ENCODE measurements around the gene VSTM2L. TPM values are rescaled to one million over a fixed set of nuclear protein-coding genes. Genes with fewer than 3 reads are reported as not detected.

VSTM2L gene
- total and polyA plus RNA-seq, 2 donors (not counting 3 experiments of a cell fraction or from before 2014, with no cell fraction given), result 0.18 TPM; not detected in 1

GRCh38 chr20:37983286-37983685 lies 80.4 kb downstream of the VSTM2L start:
- Histone ChIP-seq H2AFZ (ENCODE audit: low read depth, low read length) (no peak overlapping the region), H3K27me3 (ENCODE audit: control insufficient read depth in 2 of 2, insufficient read depth in 2 of 2, low read length in 2 of 2) (no peaks in the 10 kb centered on the region), H3K9me3 (replicated peaks; ENCODE audit: control insufficient read depth, insufficient read depth, low read length) (no peaks in the 10 kb centered on the region), H3K4me3 (replicated peaks in 1 of 3; ENCODE audit: insufficient read depth in 1 of 3, low read depth in 1 of 3, low read length in 3 of 3) (no peak overlapping the region), H3K4me2 (ENCODE audit: insufficient read depth, low read length) (no peak overlapping the region), H3K9ac (replicated peaks; ENCODE audit: extremely low read depth, insufficient read depth, low read length) (no peak overlapping the region), H3K4me1 (ENCODE audit: control insufficient read depth, extremely low read depth, insufficient read depth, low read length) (no peaks in the 10 kb centered on the region), H4K20me1 (replicated peaks; ENCODE audit: control insufficient read depth, extremely low read depth, insufficient read depth, low read length) (no peaks in the 10 kb centered on the region), H3K79me2 (ENCODE audit: control insufficient read depth, insufficient read depth, low read length) (no peaks in the 10 kb centered on the region), H3K9me1 (replicated peaks; ENCODE audit: control insufficient read depth, extremely low read depth, insufficient read depth, low read length) (no peaks in the 10 kb centered on the region), H3K27ac (ENCODE audit: insufficient read depth, low read depth, low read length) (no peak overlapping the region), H3K36me3 (ENCODE audit: control insufficient read depth in 2 of 2, extremely low read depth in 1 of 2, insufficient read depth in 2 of 2, low read length in 2 of 2) (no peaks in the 10 kb centered on the region)
- intact Hi-C loops (cut with micrococcal nuclease), result no loop called here
- dilution Hi-C loops (cut with MboI; ENCODE audit: extremely low pct_ligation_motif_present, low sequenced_read_pairs), result no loop called here
- DNase-seq (ENCODE audit: low read depth, low spot score) (no peak), FAIRE-seq (no peak)
- POLR2A ChIA-PET, result no interaction called here
- TF ChIP-seq POLR2AphosphoS5 (IDR thresholded peaks at IDR 0.05; ENCODE audit: insufficient read depth, low read depth, low read length) (no peak), EZH2 (IDR thresholded peaks at IDR 0.05; ENCODE audit: borderline replicate concordance, low read depth, low read length, severe bottlenecking) (no peak), FOS (IDR thresholded peaks at IDR 0.05; ENCODE audit: borderline replicate concordance, insufficient read depth, low read length) (no peak), JUN (IDR thresholded peaks at IDR 0.05; ENCODE audit: borderline replicate concordance, insufficient read depth, insufficient read length, low read depth) (no peak), CTCF (IDR thresholded peaks at IDR 0.05; ENCODE audit: extremely low read depth in 1 of 2, insufficient read depth in 1 of 2, low read depth in 1 of 2, low read length in 2 of 2) (no peak), MYC (IDR thresholded peaks at IDR 0.05; ENCODE audit: low read depth, low read length) (no peak), MAX (IDR thresholded peaks at IDR 0.05; ENCODE audit: insufficient read depth, insufficient read length) (no peak), GATA2 (IDR thresholded peaks at IDR 0.05; ENCODE audit: insufficient read depth, insufficient read length, low read depth, low read length) (no peak), POLR2A (IDR thresholded peaks at IDR 0.05; ENCODE audit: low read depth, low read length) (no peak)
- BruUV-seq (replicated peaks), result no TSS peak
- CTCF ChIA-PET, result interaction anchor here (1.2 to 1.7 kb wide), 3 partner anchors 10 to 419 kb away, joined by 3 to 8 read pairs (median 4); no protein-coding TSS in a partner anchor
